Endometrial microvascular endothelial cells (primary cell): ENCODE results near the gene CD47. TPM values are rescaled to one million over a fixed set of nuclear protein-coding genes. Genes with fewer than 3 reads are reported as not detected.

Experiments used
- in situ Hi-C: cut with HindIII; loops from 2 replicates; pipeline ENCODE4 v1.10.0; 2017; ENCODE audit warnings: low sequenced_read_pairs, low pct_unique_long_range_greater_than_20kb; ENCODE audit errors: inconsistent ontology term
- total RNA-seq: library from RNA; depleted of rRNA; stranded (reverse); fragments of >200 nt; gene quantifications from one replicate; pipeline ENCODE4 v1.2.3, GENCODE V29; 2015; ENCODE audit errors: inconsistent ontology term

The CD47 gene
- total RNA-seq, 1 donor from 2014 or later, result 74.9 TPM

DNA sequence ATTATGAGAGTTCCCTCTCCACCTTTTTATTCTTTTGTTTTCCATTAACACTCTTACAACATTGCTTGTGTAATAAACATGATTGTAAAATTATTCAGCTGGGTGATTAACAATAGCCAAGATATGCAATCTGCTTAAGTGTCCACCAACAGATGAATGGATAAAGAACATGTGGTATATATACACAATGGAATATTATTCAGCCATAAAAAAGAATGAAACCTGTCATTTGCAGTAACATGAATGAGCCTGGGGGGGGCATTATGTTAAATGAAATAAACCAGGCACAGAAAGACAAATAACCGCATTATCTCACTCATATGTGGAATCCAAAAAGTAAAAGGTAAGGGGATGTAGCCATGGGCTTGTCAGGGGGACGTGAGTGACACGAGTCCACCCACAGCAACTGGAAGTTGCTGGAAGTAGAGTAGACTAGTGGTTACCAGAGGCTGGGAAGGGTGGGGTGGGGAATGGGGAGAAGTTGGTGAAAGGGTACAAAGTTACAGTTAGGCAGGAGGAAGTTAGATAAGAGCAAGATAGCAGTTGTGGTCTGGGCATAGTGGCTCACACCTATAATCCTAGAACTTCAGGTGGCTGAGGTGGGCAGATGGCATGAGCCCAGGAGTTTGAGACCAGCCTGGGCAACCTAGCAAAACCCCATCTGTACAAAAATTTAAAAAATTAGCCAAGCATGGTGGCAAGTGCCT lies 28.7 kb upstream of the CD47 start:
- in situ Hi-C loops, result no loop called here

DNA sequence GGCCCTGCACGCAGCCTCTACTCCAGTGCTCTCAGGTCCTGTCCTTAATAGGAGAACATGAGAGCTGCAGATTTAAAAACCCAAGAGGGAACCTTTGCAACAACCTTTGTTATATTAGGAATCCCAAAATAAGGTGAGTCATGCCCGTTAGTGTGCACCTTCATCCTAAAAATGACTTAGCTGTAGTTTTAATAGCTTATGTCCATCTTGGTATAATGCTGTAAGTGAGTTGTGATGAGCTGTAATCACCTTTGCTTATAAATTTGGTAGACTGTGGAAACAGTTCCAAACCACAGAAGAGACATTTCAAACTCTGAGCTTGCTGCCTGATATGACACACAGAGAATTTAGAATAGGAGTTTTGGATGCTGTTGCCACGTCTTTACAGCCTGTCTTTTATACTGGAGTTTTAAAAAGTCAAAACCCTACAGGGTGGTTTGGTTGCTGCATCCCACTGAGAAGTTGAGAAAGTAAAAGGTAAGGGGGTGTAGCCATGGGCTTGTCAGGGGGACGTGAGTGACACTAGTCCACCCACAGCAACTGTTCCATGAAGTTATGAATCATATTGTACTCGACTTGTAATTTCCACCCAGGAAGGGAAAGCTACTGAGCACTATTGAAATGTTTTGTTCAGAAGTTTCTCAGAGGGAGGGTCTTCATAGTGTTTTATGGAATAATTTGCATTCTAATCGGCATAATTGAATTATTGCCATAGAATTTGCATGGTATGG lies 27.4 kb upstream of the CD47 start:
- in situ Hi-C loops, result no loop called here

GRCh38 chr3:108117241-108117775 lies 26.5 kb upstream of the CD47 start:
- in situ Hi-C loops, result no loop called here

DNA sequence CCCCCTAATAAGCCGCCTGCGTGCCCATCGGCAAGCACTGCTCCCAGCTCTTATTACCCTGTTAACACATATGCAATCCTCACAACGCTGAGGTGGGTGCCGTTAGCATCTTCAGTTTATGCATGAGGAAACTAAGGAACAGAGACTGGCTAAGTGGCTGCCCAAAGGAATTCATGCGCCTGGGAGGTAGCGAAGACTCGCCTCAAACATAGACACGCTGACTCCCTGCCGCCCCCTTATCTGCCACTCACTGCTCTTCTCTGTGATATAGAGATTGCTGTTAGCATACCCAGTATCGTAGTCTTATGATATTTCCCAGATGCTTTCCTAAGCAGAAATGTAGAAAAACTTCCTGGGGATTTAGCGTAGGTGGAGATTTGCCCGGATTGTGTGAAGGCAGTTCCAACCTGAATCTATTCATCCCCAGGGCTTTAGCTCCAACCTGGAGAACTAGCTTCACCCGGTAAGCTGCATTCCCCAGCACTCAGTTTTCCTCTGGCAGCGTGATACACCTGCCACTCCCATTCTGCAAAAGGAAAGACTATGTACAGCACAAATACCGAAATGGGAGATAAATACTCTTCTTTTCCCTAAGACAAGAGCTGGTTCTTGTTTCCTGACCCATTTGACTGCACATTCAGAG lies 23.7 kb upstream of the CD47 start:
- in situ Hi-C loops, result no loop called here

GRCh38 chr3:108113975-108114374 lies 23.1 kb upstream of the CD47 start:
- in situ Hi-C loops, result no loop called here

GRCh38 chr3:108110934-108111333 lies 20.1 kb upstream of the CD47 start:
- in situ Hi-C loops, result no loop called here

- in situ Hi-C loops, result no loop called here
Observed at GRCh38 chr3:108108416-108108815, 17.6 kb upstream of the CD47 start.

- in situ Hi-C loops, result no loop called here
Observed at GRCh38 chr3:108106449-108106848, 15.6 kb upstream of the CD47 start.

DNA sequence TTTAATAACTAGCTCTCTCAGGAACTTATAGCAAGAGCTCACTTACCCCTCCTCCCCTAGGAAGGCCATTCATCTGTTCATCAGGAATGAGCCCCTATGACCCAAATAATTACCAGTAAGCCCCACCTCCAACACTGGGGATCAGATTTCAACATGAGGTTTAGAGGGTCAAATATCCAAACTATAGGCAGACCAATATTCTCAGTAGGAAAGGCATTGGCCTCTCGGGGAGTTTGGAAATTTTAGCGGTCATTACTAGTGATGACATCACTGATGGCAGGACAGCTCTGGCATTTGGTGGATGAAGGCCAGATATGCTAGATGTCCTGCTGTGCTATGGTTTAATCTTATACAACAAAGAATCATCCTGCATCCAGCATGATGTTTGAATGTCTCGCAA lies 15.2 kb upstream of the CD47 start:
- in situ Hi-C loops, result no loop called here

- in situ Hi-C loops, result no loop called here
Observed at GRCh38 chr3:108103886-108104797, 13.3 kb upstream of the CD47 start.

- in situ Hi-C loops, result no loop called here
Observed at GRCh38 chr3:108103040-108103751, 12.4 kb upstream of the CD47 start.

- in situ Hi-C loops, result no loop called here
Observed at GRCh38 chr3:108102420-108103039, 11.7 kb upstream of the CD47 start.

GRCh38 chr3:108100906-108101660 lies 10.3 kb upstream of the CD47 start:
- in situ Hi-C loops, result no loop called here

DNA sequence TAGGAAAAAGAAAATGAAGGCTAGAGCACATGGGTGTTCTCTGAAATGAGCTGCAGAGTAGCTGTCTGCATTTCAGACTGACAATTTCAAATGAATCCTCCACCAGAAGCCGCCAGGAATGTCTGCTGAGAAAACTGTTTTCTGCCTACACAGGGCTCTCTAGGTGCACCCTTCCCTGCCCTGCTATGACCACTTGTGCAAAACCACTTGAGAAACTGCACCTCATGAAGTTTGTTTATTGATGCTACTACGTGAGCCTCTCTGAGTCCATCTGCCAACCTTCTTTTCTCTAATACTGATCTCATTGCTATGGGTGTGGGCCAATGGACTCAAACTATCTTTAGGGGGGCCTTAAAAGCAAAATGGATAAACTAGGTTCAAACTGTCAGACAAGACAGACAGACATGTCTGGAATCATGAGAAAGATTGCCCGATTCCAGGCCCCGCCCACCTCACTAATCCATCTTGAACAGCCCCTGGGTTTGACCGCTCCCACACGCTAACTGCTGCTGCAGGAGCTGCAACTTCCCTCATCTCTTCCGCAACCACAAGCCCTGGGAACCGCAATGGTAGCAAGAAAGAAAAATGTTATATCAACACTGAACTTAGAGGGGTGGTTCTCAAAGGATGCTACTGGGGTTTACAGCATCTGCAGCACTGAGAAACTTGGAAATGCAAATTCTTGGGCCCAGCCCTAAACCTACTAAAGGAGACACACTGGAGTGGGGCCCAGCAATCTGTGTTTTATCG lies 9.0 kb upstream of the CD47 start:
- in situ Hi-C loops, result no loop called here

- in situ Hi-C loops, result no loop called here
Observed at GRCh38 chr3:108099244-108099643, 8.4 kb upstream of the CD47 start.

DNA sequence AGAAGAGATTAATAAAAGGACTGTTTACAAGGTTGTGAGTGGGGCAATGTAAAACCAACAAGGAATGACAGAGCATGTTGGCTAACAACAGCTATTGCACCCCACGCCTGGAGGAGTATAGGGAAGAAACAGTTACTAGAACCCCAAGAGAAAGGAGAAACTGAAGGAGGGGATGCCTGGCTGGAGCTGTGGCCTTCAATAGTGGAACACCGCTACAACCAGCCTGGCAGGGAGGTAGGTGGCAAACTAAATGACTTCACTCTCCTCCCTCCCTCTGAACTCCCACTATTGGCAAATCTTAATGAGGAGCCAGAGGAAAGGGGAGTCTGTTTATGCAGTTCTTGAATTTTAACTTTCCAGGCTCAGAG lies 7.2 kb upstream of the CD47 start:
- in situ Hi-C loops, result no loop called here
